ENCODE data around the gene ALLC. TPM values are rescaled to one million over a fixed set of nuclear protein-coding genes. Genes with fewer than 3 reads are reported as not detected.

Gene ALLC
- total RNA-seq, 1 experiment from 2014 or later, result not detected

DNA sequence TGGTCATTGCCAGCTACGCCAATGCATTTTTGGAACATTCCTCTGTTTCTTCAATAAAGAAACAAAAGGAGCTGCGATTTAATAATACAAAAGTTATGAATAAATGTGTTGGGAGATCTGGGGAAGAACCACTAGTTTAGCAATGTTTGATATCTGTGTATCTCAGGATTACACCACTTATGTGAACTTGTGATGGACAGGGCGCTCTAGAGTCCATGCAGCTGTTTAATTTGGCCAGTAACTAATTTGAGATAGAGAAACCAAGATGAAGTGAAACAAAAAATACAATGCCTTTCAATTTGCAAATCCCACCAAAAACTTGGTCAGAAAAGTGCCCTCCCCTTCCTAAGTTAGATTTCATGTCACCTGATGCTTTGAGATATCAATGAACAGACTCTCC is 38.5 kb downstream of the ALLC start:
- Histone ChIP-seq H3K4me3 (ENCODE audit: low read length) (no peak overlapping the region), H3K79me2 (ENCODE audit: low read length) (no peaks in the 10 kb centered on the region), H4K20me1 (ENCODE audit: low read length) (no peaks in the 10 kb centered on the region), H3K4me2 (ENCODE audit: low read length) (no peak overlapping the region), H3K9me2 (replicated peaks; ENCODE audit: low read length) (no peaks in the 10 kb centered on the region), H3K9me3 (ENCODE audit: low read length) (no peaks in the 10 kb centered on the region), H3K27ac (ENCODE audit: low read length) (no peak overlapping the region), H3K36me3 (ENCODE audit: low read depth, low read length) (no peaks in the 10 kb centered on the region), H2AFZ (ENCODE audit: low read length) (no peak overlapping the region), H3F3A (ENCODE audit: low read length, unreplicated experiment) (no peaks in the 10 kb centered on the region), H3K27me3 (ENCODE audit: low read length) (peaks cover 59% of the 10 kb centered on the region), H3K9ac (ENCODE audit: low read length) (no peak overlapping the region), H3K4me1 (ENCODE audit: insufficient read depth, low read length) (no peaks in the 10 kb centered on the region)
- intact Hi-C loops (cut with micrococcal nuclease), result no loop called here
- ChIA-PET CTCF (no interaction called here), POLR2A (ENCODE audit: unreplicated experiment) (no interaction called here)
- ATAC-seq (no peak), DNase-seq (no peak)
- no peak for TF ChIP-seq EZH2phosphoT487 (IDR thresholded peaks at IDR 0.05; ENCODE audit: borderline replicate concordance, low read length)
- TF ChIP-seq EZH2 (IDR thresholded peaks at IDR 0.05; ENCODE audit: low read length, unreplicated experiment), result no peak
- no peak for TF ChIP-seq CTCF (conservative IDR thresholded peaks at IDR 0.05; ENCODE audit: low read depth, low read length)
- BruUV-seq (replicated peaks), result no TSS peak

DNA sequence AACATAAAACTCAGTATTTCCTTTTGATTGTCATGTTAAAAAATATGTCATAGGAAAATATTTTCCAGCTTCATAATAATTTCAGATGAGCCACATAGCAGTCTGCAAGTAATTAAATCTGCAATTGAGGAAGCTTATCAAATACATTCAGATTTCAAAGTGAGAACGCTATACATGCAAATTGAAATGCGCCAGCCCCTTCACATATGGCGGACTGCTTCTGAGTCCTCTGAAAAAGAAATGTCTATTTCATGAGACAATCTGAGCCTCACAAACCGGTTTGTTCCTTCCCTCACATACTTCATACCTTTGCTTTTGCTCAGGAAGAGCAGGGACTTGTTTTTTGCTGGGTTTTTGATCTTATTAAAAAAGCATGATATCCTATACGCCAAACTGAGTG is 43.1 kb downstream of the ALLC start:
- ATAC-seq (no peak), DNase-seq (no peak)
- Histone ChIP-seq H3K27me3 (ENCODE audit: low read length) (peaks cover 28% of the 10 kb centered on the region), H3K4me1 (ENCODE audit: insufficient read depth, low read length) (no peaks in the 10 kb centered on the region), H3K4me2 (ENCODE audit: low read length) (no peak overlapping the region), H3F3A (ENCODE audit: low read length, unreplicated experiment) (no peaks in the 10 kb centered on the region), H2AFZ (ENCODE audit: low read length) (no peak overlapping the region), H3K79me2 (ENCODE audit: low read length) (no peaks in the 10 kb centered on the region), H3K9ac (ENCODE audit: low read length) (no peak overlapping the region), H3K9me2 (replicated peaks; ENCODE audit: low read length) (no peaks in the 10 kb centered on the region), H3K27ac (ENCODE audit: low read length) (no peak overlapping the region), H3K4me3 (ENCODE audit: low read length) (no peak overlapping the region), H4K20me1 (ENCODE audit: low read length) (no peaks in the 10 kb centered on the region), H3K36me3 (ENCODE audit: low read depth, low read length) (no peaks in the 10 kb centered on the region), H3K9me3 (ENCODE audit: low read length) (no peaks in the 10 kb centered on the region)
- intact Hi-C loops (cut with micrococcal nuclease), result no loop called here
- BruUV-seq (replicated peaks), result no TSS peak
- TF ChIP-seq EZH2phosphoT487 (IDR thresholded peaks at IDR 0.05; ENCODE audit: borderline replicate concordance, low read length), result no peak
- no peak for TF ChIP-seq CTCF (conservative IDR thresholded peaks at IDR 0.05; ENCODE audit: low read depth, low read length)
- no peak for TF ChIP-seq EZH2 (IDR thresholded peaks at IDR 0.05; ENCODE audit: low read length, unreplicated experiment)
- ChIA-PET POLR2A (ENCODE audit: unreplicated experiment) (no interaction called here), CTCF (no interaction called here)

DNA sequence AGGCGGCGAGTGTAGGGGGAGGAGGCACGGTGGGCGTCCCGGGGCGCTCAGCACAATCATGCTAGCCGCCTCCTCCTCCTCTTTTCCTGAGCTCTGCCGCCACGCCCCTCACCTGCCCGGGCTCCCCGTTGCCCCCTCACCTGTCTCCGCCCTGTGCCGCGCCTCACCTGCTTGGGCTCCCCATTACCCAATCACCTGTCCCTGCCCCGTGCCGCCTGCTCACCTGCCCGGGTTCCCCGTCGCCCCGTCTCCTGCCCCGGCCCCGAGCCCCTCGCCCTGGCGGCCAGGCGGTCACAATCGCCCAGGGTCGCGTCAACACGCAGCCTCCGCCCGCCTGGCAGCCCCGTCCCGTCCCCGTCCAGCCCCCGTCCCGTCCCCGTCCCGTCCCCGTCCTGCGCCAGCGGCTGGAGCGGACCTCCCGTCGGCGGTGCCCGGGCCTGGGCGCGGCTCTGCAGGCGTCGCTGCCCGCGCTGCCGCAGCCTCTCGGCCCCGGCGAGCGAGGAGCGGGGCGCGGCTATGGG is 45.3 kb downstream of the ALLC start, which contains the start of gene DCDC2C:
Gene DCDC2C, plus strand, starts transcription at position 340 of the 521 bp plus-strand sequence. Its CDS starts 177 bp downstream, at position 517.
- H3K27ac ChIP-seq (ENCODE audit: low read length), result no peak within 1 kb of the TSS
- intact Hi-C loops (cut with micrococcal nuclease), result no loop called here
- H3K9me2 ChIP-seq (replicated peaks; ENCODE audit: low read length), result no peaks in the 10 kb centered on the region
- no peak within 1 kb of the TSS for H3K4me2 ChIP-seq (ENCODE audit: low read length)
- no peak within 1 kb of the TSS for H2AFZ ChIP-seq (ENCODE audit: low read length)
- POLR2A ChIA-PET (ENCODE audit: unreplicated experiment), result no interaction called here
- H3K27me3 ChIP-seq (ENCODE audit: low read length), result peaks cover 36% of the 10 kb centered on the region
- no peaks in the 10 kb centered on the region for H4K20me1 ChIP-seq (ENCODE audit: low read length)
- H3K4me1 ChIP-seq (ENCODE audit: insufficient read depth, low read length), result no peaks in the 10 kb centered on the region
- DNase-seq, result no peak
- no peak within 1 kb of the TSS for H3K9ac ChIP-seq (ENCODE audit: low read length)
- no TSS peak for BruUV-seq (replicated peaks)
- H3F3A ChIP-seq (ENCODE audit: low read length, unreplicated experiment), result no peaks in the 10 kb centered on the region
- TF ChIP-seq EZH2 (IDR thresholded peaks at IDR 0.05; ENCODE audit: low read length, unreplicated experiment) (no peak), CTCF (conservative IDR thresholded peaks at IDR 0.05; ENCODE audit: low read depth, low read length) (no peak), EZH2phosphoT487 (IDR thresholded peaks at IDR 0.05; ENCODE audit: borderline replicate concordance, low read length) (no peak)
- no peaks in the 10 kb centered on the region for H3K9me3 ChIP-seq (ENCODE audit: low read length)
- no peak within 1 kb of the TSS for H3K4me3 ChIP-seq (ENCODE audit: low read length)
- no peaks in the 10 kb centered on the region for H3K36me3 ChIP-seq (ENCODE audit: low read depth, low read length)
- CTCF ChIA-PET, result no interaction called here
- no peaks in the 10 kb centered on the region for H3K79me2 ChIP-seq (ENCODE audit: low read length)
- ATAC-seq, result no peak

Measured in PC-3 (cell line).